HG03025 (cell line): ENCODE data around the gene PRKAG2.
"Not testable (repeated sequence)": the region's sequence is repeated elsewhere in the genome, so short reads cannot be mapped to it uniquely, and the experiment has no call there.

Experiments
- ATAC-seq: cut with Tn5 transposase; IDR thresholded peaks from one replicate; pipeline ENCODE4 v1.9.1; 2021; ENCODE audit warnings: mild to moderate bottlenecking, moderate library complexity; ENCODE audit not compliant: unreplicated experiment, low FRiP score

The PRKAG2 gene

DNA sequence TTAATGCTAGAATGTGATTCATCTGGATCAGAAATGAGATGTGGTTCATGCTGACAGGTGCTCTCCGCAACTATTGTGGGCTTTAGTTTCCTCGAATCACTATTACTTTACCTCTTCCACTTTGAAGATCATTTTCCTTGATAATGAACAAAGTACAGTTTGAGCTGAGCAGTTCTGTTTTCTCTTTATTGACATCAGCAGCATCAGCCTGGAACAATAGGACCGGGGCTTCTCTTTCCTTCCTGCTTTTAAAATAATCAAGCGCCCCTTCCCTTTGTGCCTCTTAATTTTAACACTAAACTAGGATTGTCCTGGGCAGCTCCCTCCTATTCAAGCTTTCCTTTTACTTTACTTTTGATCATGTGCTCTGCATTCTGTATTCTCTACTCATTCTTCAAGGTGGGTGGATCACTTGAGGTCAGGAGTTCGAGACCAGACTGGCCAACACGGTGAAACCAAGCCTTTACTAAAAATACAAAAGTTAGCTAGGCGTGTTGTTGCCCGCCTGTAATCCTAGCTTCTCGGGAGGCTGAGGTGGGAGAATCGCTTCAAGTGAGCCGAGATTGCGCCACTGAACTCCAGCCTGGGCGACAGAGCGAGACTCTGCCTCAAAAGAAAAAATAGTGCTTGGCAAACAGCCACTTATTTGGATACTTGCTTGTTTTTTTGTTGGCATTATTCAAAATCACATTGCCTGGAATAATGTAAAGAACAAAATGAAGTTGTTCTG is 290.2 kb downstream of the PRKAG2 start:
- ATAC-seq, result no peak

- ATAC-seq, result no peak
These were observed 291.0 kb downstream of the PRKAG2 start for GRCh38 chr7:151585744-151586393.

DNA sequence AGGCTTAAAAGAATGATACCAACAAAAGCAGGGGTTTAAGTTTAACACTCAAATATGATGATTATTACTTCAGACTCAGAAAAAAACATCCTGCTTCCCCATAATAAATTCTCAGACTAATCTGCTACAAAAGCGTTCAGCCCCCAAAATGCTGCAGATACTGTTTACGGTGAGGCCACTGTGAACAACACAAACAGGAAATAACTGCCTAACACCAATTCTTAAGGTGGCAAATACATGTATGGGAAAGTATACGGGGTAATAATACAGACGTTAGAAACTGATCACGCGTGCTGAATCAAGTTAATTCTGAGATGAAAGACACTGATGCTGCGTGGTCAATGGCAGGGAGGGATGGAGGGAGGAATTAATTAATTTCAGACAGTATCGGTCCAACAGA is 295.2 kb downstream of the PRKAG2 start:
- ATAC-seq, result no peak

DNA sequence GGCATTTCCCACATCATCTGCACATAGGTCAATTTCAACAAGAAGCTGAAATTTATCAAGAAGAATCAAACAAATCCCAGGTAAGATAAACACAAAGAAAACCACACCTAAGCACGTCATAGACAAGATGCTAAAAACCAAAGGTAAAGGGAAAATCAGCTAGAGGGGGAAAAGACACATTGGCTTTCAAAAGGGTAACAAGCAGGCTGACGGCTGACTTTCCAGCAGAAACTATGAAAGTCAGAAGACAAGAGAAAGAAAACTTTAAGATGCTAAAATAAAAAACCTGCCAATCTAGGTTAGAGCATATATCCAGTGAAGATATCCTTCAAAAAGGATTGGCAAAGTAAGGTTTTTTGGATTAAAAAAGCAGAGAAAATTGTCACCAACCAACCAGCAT is 297.3 kb downstream of the PRKAG2 start:
- no peak for ATAC-seq

DNA sequence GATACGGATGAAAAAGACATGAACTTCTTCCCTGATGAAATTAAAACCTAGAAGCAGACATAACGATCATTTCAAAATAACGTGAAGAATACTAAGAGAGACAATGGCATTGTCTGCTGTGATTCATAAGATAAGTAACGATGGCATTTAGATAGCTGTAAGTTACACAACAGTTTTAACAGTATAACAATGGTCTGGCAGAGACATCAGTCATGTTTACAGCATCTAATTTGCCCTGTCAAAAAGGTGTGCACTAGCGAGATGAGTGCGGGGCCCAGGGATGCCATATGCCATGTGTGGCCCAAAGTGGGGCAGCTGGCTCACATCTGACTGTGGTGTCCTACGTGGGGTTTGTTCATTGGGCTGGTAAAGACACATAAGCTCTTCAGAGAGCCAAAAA is 301.5 kb downstream of the PRKAG2 start:
- ATAC-seq, result no peak

DNA sequence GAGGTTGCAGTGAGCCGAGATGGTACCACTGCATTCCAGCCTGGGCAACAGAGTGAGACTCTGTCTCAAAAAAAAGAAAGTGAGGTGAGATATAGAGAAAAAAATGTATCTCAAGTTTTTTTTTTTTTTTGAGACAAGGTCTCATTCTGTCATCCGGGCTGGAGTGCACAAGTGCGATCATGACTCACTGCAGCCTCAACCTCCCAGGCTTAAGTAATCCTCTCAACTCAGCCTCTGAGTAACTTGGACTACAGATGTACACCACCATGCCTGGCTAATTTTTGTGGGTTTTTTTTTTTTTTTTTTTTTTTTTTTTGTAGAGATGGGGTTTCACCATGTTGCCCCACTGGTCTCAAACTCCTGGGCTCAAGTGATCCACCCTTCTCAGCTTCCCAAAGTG is 303.9 kb downstream of the PRKAG2 start:
- ATAC-seq, result not testable (repeated sequence)

DNA sequence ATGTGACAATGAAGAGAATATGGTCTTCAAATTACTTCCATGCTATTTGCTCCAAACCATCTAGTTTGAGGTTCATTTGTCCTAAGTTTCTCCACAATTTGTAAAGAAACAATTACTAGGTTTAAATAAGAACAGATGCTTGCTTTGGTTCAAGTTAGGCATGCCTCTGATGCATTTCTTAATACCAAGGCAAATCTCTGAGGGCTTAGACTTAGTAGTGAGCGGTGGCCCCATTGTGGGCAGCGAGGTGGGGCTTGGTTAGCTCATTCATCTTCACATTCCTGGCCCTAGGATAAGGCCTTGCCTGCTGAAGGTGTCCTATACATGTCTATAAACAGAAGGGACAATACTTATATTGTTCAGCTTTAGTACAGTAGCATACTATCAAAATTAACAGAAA is 304.8 kb downstream of the PRKAG2 start:
- no peak for ATAC-seq

- ATAC-seq, result no peak
These were observed 305.4 kb downstream of the PRKAG2 start for GRCh38 chr7:151571471-151571870.

GRCh38 chr7:151570366-151570915 is 306.5 kb downstream of the PRKAG2 start:
- no peak for ATAC-seq

DNA sequence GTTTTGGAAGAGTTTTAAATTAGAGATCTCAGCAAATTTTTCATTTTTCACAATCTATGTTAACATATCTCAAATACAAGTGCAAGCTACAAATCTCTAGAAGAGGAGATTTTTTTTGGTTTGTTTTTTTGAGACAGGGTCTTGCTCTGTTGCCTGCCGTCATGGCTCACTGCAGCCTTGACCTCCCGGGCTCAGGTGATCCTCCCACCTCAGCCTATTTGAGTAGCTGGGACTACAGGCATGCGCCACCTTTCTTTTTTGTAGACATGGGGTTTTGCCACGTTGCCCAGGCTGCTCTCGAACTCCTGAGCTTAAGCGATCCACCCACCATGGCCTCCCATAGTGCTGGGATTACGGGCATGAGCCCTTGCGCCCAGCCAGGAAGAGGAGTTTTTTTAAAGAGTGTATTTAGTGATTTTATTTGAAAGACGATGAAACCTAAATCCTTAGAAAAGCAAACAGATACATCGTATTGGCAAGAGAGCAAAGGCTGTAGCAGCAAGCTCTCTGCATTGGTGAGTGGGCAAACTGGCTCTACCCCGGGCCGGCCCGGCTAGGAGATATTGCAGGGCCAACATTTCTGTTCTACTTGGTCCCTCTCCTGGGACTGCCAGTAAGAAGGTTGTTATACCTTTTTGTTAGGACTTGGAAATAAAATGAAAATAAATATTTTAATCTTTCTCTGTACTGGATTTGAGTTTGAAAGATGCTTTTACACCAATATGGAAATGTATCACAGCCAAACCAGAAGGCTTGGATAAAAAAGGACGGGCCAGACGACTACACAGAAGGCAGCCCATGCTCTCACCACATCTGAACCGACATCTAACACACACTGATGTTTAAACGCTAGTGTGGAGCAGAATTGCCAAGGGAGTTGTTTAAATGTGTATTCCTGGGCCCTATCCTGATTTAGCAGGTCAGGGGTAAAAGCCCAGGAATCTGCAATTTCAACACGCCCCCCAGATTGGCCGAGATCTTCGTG is 307.7 kb downstream of the PRKAG2 start:
- no peak for ATAC-seq

GRCh38 chr7:151566897-151567320 is 310.0 kb downstream of the PRKAG2 start:
- ATAC-seq, result no peak

GRCh38 chr7:151565541-151565940 is 311.4 kb downstream of the PRKAG2 start:
- ATAC-seq, result no peak

DNA sequence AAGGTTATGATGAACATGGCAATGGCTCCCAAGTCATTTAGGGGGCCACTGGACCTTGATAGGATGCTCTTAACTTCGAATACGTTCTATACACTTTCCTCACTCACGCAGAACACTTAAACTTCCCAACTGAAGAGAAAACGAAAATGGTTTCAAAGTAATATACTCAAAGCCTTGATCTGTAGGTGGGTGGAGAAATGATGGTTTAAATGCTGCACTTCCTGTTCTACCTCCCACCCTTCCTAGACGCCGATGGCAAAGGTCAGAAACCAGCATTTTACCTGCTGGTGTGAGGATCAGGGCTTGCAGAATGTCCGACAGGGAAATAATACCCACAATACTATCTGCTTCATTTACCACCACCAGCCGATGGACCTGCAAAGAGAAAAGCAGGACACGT is 316.7 kb downstream of the PRKAG2 start:
- ATAC-seq, result no peak

DNA sequence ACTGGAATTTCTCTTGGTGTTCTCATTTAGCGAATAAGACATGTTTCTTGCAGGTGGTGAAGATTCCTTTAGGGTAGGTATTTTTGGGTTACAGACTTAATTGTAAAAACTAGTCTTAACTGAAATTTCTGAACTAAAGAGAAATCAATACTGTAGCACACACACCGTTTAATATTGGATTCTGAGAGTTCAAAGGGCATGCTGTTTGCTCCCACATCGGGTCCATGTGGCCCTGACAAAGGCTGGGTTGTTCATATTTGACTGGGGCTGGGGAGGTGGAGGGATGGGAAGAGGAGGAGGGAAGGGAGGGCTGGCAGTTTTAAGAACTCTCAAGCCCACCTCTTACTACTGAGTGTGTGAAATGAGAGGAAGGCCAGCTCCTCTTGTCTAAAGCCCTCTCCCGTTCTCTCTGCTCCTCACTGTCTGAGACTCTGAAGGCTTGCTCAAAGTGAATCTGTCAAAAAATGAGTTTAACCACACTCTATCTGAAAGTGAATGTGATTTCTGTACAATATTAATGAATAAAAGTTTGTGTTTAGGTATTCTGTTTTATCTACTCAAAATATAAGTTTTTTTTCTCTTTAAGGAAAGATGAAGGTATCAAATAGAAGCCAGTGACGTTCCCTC is 317.2 kb downstream of the PRKAG2 start:
- no peak for ATAC-seq

DNA sequence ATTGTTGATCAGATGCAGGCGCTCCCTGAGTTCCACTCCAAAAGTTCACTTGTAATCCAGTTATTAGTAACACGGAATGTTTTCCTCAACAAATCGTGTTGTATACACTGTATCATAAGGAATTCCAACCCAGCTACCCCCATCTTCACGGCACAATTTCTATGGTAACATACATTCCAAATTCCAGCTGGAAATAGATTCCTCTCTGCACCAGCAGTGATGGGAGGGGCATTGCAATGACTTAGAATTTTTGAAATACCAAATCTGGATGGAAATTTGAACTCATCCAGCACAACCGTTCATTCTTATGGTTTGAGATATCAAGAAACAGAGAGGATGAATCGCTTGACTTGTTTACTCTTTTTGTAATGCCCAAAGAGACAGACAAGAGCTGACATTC is 318.3 kb downstream of the PRKAG2 start:
- no peak for ATAC-seq

GRCh38 chr7:151556592-151556991 is 320.3 kb downstream of the PRKAG2 start:
- ATAC-seq, result no peak

DNA sequence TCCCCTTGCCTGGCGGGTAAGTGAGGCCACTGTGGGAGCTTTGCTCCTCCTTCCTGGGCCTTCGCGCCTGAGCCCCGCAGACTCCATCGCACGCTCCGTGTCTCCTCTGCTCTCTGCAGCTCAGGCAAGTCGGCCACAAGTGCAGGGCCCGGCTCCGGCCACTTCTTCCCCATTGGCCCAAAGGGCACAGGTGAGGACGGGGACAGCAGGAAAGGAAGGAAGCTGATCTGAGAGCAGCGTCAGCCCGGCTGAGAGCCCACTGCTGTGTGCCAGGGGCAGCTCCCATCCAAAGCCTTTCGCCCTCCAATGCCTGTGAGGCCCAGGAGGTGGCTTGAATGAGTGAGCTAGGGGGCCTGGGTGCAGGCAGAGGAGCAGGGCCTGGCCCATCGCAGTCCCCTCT is 323.6 kb downstream of the PRKAG2 start:
- ATAC-seq, result no peak

DNA sequence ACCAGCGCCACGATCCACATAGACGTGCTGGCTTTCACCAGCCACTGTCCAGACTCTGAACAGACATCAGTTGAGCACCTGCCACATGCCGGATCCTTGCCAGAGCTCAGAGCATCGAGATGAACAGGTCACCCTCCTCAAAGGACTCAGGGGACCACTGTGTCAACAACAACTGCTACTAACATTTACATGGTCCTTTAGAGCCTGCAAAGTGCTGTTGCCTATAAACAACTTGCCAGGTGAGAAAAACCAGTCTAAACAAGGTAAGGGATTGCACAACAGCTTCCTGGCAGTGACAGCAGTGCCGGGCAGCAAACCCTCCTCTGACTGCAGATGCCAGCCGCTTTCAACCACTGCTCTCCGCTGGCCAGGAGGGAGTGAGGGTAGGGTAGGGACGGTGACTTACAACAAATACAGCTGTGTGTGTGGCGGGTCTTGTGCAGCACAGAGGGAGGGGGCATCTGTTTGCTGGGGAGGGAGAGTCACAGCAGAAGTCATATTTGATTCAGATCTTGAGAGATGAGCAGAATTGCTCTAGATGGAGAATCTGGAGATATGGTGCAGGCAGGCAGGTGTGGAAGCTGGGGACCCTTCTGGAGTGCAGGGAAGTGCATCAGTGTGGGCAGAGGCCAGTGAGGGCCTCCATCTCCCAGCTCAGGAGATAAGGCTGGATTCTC is 324.4 kb downstream of the PRKAG2 start:
- ATAC-seq, result no peak

DNA sequence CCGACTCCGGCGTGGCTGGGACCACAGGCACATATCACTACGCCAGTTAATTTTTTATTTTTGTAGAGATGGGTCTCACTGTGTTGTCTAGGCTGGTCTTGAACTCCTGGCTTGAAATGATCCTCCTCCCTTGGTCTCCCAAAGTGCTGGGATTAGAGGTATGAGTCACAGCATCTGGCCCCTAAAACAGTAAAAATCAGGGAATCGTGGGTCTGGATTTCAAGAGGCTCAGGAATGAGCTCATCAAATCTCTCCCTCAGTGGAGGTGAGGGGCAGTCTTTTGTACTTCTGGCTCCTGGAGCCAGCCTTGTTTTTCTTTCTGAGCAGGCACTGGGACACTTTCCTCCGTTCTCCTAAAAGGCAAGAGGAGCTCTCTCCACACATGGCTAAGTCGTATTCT is 325.1 kb downstream of the PRKAG2 start:
- ATAC-seq, result no peak
